ENCODE results near the gene IL17RD. TPM values are rescaled to one million over a fixed set of nuclear protein-coding genes. Genes with fewer than 3 reads are reported as not detected.

Gene IL17RD
- total RNA-seq, 2 donors from 2014 or later = 3.1 to 7.9 TPM

DNA sequence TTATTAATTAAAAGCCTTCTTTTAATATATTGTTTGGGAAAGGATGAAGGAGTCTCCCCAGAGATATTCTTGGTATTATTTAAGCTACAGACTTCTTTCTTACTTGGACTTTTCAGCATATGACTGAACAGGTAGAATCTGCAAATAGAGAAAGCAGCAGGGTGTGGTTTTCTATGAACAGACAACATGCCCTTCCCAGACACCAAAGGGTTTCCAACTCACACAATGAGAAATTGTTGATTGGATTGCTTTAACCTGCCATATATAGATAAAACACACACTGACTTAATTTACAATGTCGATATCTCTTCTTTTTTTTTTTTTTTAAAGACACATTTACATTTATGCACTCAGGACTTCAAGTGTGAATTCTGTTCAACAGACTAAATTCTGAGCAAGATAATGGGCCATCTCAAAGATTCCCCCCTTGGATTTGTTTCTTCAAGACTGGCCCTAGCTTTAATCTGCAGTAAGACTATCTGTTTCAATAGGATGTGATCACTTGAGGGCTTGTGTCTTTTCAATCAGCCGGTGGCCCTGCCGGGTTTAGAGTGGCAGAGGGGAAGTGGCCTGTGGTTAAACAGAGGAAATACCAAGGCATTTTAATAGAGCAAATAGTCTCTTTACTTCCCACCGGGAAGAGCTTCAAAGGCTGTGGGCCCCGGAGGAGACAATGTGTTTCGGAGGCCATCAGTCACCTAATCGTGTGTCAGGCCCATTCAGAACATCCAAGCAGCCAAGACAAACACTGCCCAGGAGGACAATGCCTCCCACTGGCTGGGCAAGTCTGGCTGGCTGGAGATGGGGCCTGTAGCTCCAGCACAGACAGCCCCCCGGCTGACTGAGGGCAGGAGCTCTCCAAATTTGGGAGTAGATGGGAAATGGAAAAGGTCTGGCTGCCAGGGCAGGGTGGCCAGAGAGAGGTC, 6.1 kb downstream of the IL17RD start:
- no peak for ATAC-seq (ENCODE audit: insufficient number of reproducible peaks, low FRiP score, low read depth)
- Histone ChIP-seq H3K4me1 (ENCODE audit: control insufficient read depth in 1 of 2, low read depth in 2 of 2) (peaks cover 4 to 43% of the 10 kb centered on the region in 2 donors), H3K36me3 (no peaks in the 10 kb centered on the region), H3K27me3 (replicated peaks; ENCODE audit: insufficient read depth) (no peaks in the 10 kb centered on the region), H3K4me3 (no peak overlapping the region), H3K27ac (no peak overlapping the region), H3K9me3 (no peaks in the 10 kb centered on the region)
- TF ChIP-seq, protein P1, sequence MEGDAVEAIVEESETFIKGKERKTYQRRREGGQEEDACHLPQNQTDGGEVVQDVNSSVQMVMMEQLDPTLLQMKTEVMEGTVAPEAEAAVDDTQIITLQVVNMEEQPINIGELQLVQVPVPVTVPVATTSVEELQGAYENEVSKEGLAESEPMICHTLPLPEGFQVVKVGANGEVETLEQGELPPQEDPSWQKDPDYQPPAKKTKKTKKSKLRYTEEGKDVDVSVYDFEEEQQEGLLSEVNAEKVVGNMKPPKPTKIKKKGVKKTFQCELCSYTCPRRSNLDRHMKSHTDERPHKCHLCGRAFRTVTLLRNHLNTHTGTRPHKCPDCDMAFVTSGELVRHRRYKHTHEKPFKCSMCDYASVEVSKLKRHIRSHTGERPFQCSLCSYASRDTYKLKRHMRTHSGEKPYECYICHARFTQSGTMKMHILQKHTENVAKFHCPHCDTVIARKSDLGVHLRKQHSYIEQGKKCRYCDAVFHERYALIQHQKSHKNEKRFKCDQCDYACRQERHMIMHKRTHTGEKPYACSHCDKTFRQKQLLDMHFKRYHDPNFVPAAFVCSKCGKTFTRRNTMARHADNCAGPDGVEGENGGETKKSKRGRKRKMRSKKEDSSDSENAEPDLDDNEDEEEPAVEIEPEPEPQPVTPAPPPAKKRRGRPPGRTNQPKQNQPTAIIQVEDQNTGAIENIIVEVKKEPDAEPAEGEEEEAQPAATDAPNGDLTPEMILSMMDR (IDR thresholded peaks at IDR 0.05) = no peak
- no peak for DNase-seq (ENCODE audit: low spot score)

DNA sequence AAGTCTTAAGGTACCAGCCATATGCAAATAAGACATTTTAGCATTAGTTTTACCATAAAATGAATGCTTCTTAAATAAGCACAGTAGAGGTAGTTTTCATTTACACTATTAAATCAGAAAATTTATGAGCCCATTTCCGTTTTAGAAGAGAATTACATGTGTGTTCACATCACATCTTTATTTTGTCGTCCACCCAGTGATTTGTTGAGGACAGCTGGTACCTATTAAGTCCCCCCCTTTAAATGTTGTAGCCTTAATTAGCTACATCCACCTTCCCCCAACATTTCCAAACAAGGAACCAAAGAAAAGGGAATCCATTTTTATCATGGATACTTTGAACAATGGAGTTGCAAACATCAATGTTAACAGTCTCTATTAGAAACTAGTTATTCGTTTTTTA, 6.8 kb downstream of the IL17RD start:
- ATAC-seq (ENCODE audit: insufficient number of reproducible peaks, low FRiP score, low read depth) (no peak), DNase-seq (ENCODE audit: low spot score) (no peak)
- Histone ChIP-seq H3K36me3 (no peaks in the 10 kb centered on the region), H3K4me3 (no peak overlapping the region), H3K9me3 (no peaks in the 10 kb centered on the region), H3K27ac (no peak overlapping the region), H3K27me3 (replicated peaks; ENCODE audit: insufficient read depth) (no peaks in the 10 kb centered on the region), H3K4me1 (ENCODE audit: control insufficient read depth in 1 of 2, low read depth in 2 of 2) (peaks cover 4 to 40% of the 10 kb centered on the region in 2 donors)
- TF ChIP-seq, protein P1 (IDR thresholded peaks at IDR 0.05) = no peak

DNA sequence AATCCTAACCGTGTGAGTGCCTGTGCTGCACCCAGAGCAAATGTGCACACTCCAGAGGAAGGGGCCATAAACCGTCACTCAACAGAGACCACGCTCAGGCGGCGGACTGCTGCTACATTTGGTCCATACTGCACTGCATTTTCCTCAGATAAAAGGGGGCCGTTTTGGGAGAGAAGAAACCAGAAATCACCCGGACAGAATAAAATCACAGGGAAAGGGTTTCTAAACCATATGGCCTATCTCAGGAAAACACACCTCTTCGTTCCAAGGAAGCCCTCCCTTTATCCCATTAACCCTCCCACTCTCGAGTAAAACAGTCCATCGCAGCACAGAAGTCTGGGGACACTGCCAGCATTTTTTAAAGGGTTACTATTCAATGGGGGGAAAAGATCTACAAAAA, 7.6 kb downstream of the IL17RD start:
- ATAC-seq (ENCODE audit: insufficient number of reproducible peaks, low FRiP score, low read depth) (no peak), DNase-seq (ENCODE audit: low spot score) (no peak)
- H3K4me3 ChIP-seq = no peak overlapping the region
- H3K27ac ChIP-seq = no peak overlapping the region
- TF ChIP-seq, protein P1 (IDR thresholded peaks at IDR 0.05) = no peak
- H3K4me1 ChIP-seq (ENCODE audit: control insufficient read depth in 1 of 2, low read depth in 2 of 2) = peaks cover 4 to 40% of the 10 kb centered on the region in 2 donors
- H3K9me3 ChIP-seq = no peaks in the 10 kb centered on the region
- no peaks in the 10 kb centered on the region for H3K27me3 ChIP-seq (replicated peaks; ENCODE audit: insufficient read depth)
- no peaks in the 10 kb centered on the region for H3K36me3 ChIP-seq

- Histone ChIP-seq H3K36me3 (no peaks in the 10 kb centered on the region), H3K4me3 (peak overlapping the region; percentile 34), H3K27ac (no peak overlapping the region), H3K27me3 (replicated peaks; ENCODE audit: insufficient read depth) (no peaks in the 10 kb centered on the region), H3K4me1 (ENCODE audit: control insufficient read depth in 1 of 2, low read depth in 2 of 2) (peaks cover 4 to 26% of the 10 kb centered on the region in 2 donors), H3K9me3 (no peaks in the 10 kb centered on the region)
- ATAC-seq (ENCODE audit: insufficient number of reproducible peaks, low FRiP score, low read depth) (no peak), DNase-seq (ENCODE audit: low spot score) (no peak)
- TF ChIP-seq, protein P1 (IDR thresholded peaks at IDR 0.05) = no peak
Observed at GRCh38 chr3:57155310-57155643, 9.9 kb downstream of the IL17RD start.

GRCh38 chr3:57154470-57155309, 10.5 kb downstream of the IL17RD start:
- TF ChIP-seq, protein P1 (IDR thresholded peaks at IDR 0.05) = no peak
- Histone ChIP-seq H3K27me3 (replicated peaks; ENCODE audit: insufficient read depth) (no peaks in the 10 kb centered on the region), H3K36me3 (no peaks in the 10 kb centered on the region), H3K4me1 (ENCODE audit: control insufficient read depth in 1 of 2, low read depth in 2 of 2) (peaks cover 4 to 20% of the 10 kb centered on the region in 2 donors), H3K4me3 (peak overlapping the region; percentile 34), H3K9me3 (no peaks in the 10 kb centered on the region), H3K27ac (no peak overlapping the region)
- ATAC-seq (ENCODE audit: insufficient number of reproducible peaks, low FRiP score, low read depth) = no peak
- DNase-seq (ENCODE audit: low spot score) = no peak

Data from thoracic aorta (tissue), 2 donors.